IPS-NIHi11 (cell line): ENCODE results near the gene TEK.

Experiments used
- DNase-seq: peaks from one replicate; pipeline ENCODE4 v3.0.0; 2012; ENCODE audit warnings: mixed read lengths, low spot score

Gene TEK

GRCh38 chr9:27181381-27181780, 72.4 kb downstream of the TEK start:
- DNase-seq, result no peak

- no peak for DNase-seq
Measured at GRCh38 chr9:27182421-27182820, 73.4 kb downstream of the TEK start.

- no peak for DNase-seq
Measured at GRCh38 chr9:27183131-27183530, 74.1 kb downstream of the TEK start.

GRCh38 chr9:27183701-27184100, 74.7 kb downstream of the TEK start:
- no peak for DNase-seq

- DNase-seq, result no peak
Measured at GRCh38 chr9:27184556-27185351, 75.7 kb downstream of the TEK start.

GRCh38 chr9:27188426-27188825, 79.4 kb downstream of the TEK start:
- DNase-seq, result no peak

GRCh38 chr9:27189426-27189825, 80.4 kb downstream of the TEK start:
- DNase-seq, result no peak

GRCh38 chr9:27192291-27192960, 83.4 kb downstream of the TEK start:
- no peak for DNase-seq

DNA sequence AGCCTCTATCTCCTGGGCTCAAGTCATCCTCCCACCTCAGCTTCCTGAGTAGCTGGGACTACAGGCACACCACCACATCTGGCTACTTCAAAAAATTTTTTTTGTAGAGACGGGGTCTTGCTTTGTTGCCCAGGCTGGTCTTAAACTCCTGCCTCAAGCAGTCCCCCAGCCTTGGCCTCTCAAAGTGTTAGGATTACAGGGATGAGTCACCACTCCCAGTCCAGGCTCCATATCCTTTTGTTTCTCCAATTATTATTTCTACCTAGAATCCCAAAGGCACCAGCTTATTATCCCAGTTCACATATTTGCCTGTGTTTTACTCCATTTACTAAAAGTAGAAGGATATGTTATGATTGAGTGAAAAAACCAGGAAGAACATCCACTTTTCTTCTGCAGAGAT, 84.9 kb downstream of the TEK start:
- DNase-seq, result no peak

DNA sequence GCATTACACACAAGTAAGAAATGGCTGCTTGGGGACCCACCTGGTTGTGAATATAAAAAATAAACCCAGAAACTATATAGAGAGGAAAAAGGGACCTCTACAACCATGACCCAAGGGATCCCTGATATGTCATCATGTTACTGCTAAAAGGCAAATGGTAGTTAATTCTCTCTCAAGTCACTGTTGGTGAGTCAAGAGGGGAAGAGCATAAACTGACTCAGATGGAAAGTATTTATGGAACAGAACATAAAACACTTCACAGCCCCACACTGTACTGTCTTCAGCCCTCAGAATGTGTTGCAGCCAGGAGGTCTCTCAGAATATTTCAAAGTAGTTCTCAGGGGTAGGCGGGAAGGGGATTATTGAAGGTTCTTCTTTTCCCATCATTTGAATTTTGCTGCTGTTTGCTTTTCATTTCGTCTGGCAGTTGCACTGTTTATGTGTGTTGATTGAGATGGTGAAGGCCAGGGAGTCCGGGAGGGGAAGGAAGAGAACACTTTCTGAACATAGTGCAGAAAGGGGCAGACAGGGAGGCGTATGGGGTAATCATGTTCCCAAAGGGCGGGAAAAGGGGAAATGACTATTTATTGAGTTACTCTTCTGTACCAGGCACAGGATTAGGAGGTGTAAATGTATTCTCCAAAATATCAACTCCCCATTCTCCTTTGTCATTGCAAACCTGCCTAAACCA, 85.5 kb downstream of the TEK start:
- DNase-seq, result no peak

GRCh38 chr9:27195191-27195590, 86.2 kb downstream of the TEK start:
- no peak for DNase-seq

GRCh38 chr9:27196383-27196782, 87.4 kb downstream of the TEK start:
- DNase-seq, result no peak

- DNase-seq, result no peak
Measured at GRCh38 chr9:27198190-27198589, 89.2 kb downstream of the TEK start.

DNA sequence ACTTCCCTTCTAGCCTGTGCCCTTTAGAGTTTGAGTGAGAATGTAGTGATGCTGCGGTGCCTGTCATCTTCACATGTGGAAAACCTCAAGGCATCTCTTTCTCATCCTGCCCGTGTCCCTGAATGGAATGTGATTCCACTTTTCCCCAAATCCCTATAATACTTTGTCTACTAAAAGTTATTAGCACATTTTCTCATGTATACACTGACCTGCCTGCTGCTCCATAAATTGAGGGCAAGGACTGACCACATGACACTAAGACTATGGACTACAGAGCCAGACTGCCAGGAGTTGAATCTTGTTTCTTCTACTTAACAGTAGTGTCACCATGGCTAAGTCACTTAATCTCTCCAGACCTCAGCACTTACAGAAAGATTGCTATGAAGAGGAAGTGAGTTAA, 93.0 kb downstream of the TEK start:
- DNase-seq, result no peak

DNA sequence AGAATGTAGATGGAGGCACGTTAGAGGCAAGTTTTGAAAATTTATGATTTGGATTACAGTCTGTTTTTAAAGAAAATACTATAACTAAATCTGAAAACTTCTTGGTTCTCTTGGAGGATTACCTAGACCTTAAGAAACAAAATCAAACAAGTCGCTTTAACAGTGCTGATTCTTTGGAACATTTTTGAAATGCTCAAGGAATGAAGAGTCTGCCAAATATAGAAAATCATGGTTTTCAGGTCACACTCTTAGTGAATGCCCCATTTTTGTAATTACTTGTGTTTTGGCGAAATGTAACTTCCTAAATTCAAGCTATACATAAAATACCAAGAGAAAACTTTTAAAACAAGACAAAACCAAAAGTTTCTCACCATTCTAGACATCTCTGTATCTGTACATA, 94.8 kb downstream of the TEK start:
- DNase-seq, result no peak

- no peak for DNase-seq
Measured at GRCh38 chr9:27204578-27204977, 95.6 kb downstream of the TEK start.

GRCh38 chr9:27205198-27205597, 96.2 kb downstream of the TEK start:
- DNase-seq, result no peak

DNA sequence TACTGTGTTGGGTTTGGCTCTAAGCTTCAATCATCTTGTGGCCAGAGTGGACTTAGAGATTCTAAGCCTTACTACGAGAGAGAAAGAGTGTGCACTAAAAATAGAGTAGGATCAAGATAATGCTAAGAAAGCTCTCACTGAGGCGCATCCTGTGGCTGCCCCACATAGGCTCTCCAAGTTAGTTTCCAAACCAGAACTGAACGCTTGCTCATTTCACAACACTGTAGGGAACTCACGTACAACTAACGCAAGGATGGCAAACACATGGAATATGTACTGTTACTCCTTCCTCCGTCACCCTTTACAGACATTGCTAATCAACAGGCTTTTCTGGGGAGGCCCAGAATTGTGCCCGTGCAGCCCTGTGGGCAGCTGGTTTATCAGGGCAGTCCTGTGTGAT, 97.0 kb downstream of the TEK start:
- no peak for DNase-seq

GRCh38 chr9:27209034-27209433, 100.0 kb downstream of the TEK start:
- DNase-seq, result no peak

DNA sequence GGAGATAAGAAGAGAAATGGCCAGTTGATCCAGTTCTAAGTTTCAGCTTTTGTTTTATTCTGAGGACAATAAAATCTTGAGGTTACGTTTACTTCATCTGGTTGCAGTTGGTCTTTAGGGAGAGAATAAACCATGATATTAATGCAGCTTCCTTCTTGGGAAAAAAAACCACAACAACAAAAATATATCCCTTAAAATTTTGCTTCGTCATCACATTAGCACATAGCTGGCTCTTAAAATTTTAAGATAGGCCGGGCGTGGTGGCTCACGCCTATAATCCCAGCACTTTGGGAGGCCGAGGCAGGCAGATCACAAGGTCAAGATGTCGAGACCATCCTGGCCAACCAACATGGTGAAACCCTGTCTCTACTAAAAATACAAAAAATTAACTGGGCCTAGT, 101.6 kb downstream of the TEK start:
- no peak for DNase-seq

GRCh38 chr9:27212191-27212590, 103.2 kb downstream of the TEK start:
- no peak for DNase-seq

DNA sequence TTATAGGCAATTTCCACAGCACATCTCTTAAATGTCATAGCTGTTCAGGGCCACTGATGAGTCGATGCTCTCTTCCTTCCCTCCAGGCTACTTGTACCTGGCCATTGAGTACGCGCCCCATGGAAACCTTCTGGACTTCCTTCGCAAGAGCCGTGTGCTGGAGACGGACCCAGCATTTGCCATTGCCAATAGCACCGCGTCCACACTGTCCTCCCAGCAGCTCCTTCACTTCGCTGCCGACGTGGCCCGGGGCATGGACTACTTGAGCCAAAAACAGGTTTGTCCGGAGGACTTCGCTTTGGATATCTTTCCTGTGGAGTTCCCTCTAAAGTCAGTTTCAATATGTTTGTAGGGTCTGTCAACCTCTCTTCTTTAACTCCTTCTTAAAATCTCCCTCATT, 103.6 kb downstream of the TEK start:
- no peak for DNase-seq

- no peak for DNase-seq
Measured at GRCh38 chr9:27227192-27227591, 118.2 kb downstream of the TEK start.
